K562 (cell line): ENCODE data around the gene GAB2. TPM values are rescaled to one million over a fixed set of nuclear protein-coding genes. Genes with fewer than 3 reads are reported as not detected.
A peak's percentile ranks its signal among the peaks of the same experiment; 100 is the strongest.

Source experiments
- ATF1 ChIP-seq, 2 experiments: fragments of 450-650 bp in 1 of 2; IDR thresholded peaks; 2 replicates each; pipeline ENCODE4 v1.6.1; 2016; ENCODE audit warnings: missing compliant biosample characterization in 1 of 2, missing genetic modification characterization in 1 of 2
- BRD4 ChIP-seq: fragments of 200-600 bp; sonication (generic); IDR thresholded peaks from 2 replicates; pipeline ENCODE4 v1.6.1; 2017; ENCODE audit warnings: inconsistent platforms
- CHD4 ChIP-seq: fragments of 200-600 bp; sonication (generic); IDR thresholded peaks from 3 replicates; pipeline ENCODE4 v1.6.1; 2012; ENCODE audit warnings: low read depth, mild to moderate bottlenecking, mixed read lengths, low read length, inconsistent platforms; ENCODE audit not compliant: insufficient read depth, insufficient replicate concordance, poor library complexity, severe bottlenecking
- COPS2 ChIP-seq: fragments of 450-650 bp; conservative IDR thresholded peaks from 2 replicates; pipeline ENCODE4 v1.6.1; 2016; ENCODE audit warnings: mild to moderate bottlenecking, moderate library complexity
- DPF2 ChIP-seq: fragments of 450-650 bp; IDR thresholded peaks from 2 replicates; pipeline ENCODE4 v1.6.1; 2016
- EP400 ChIP-seq: fragments of 450-650 bp; IDR thresholded peaks from 2 replicates; pipeline ENCODE4 v1.6.1; 2017; ENCODE audit warnings: antibody characterized with exemption, mild to moderate bottlenecking, moderate library complexity
- FOXJ2 ChIP-seq: fragments of 200-800 bp; sonication (Bioruptor generic); IDR thresholded peaks from 2 replicates; pipeline ENCODE4 v1.6.1; 2016; ENCODE audit warnings: missing genetic modification characterization, missing compliant biosample characterization
- GABPB1 ChIP-seq: sonication (generic); formaldehyde crosslinking; IDR thresholded peaks from 2 replicates; pipeline ENCODE4 v1.8.0; 2022; ENCODE audit warnings: mild to moderate bottlenecking, missing genetic modification reagents
- GATAD2B ChIP-seq: fragments of 450-650 bp; IDR thresholded peaks from 2 replicates; pipeline ENCODE4 v1.6.1; 2017; ENCODE audit warnings: mild to moderate bottlenecking, borderline replicate concordance
- GTF2A2 ChIP-seq: IDR thresholded peaks from 2 replicates; pipeline ENCODE4 v1.6.1; 2016; ENCODE audit warnings: mild to moderate bottlenecking, missing genetic modification characterization, missing compliant biosample characterization
- GTF2E2 ChIP-seq: fragments of 200-800 bp; sonication (Bioruptor generic); IDR thresholded peaks from 2 replicates; pipeline ENCODE4 v1.6.1; 2016; ENCODE audit warnings: missing genetic modification characterization, missing compliant biosample characterization
- KAT8 ChIP-seq: fragments of 450-650 bp; IDR thresholded peaks from 2 replicates; pipeline ENCODE4 v1.6.1; 2016; ENCODE audit warnings: low read depth, mild to moderate bottlenecking
- LEF1 ChIP-seq: fragments of 450-650 bp; IDR thresholded peaks from 2 replicates; pipeline ENCODE4 v1.6.1; 2016; ENCODE audit warnings: mild to moderate bottlenecking
- MAFG ChIP-seq: fragments of 450-650 bp; conservative IDR thresholded peaks from 2 replicates; pipeline ENCODE4 v1.6.1; 2016; ENCODE audit warnings: missing genetic modification characterization, missing compliant biosample characterization
- MCM7 ChIP-seq, 2 experiments: fragments of 450-650 bp; IDR thresholded peaks; 2 replicates each; pipeline ENCODE4 v1.6.1; 2016 to 2018
- MYC ChIP-seq, 2 experiments: fragments of 250-450 bp in 1 of 2; sonication (Bioruptor Pico) in 1 of 2; IDR thresholded peaks; 2 replicates each; pipeline versions ENCODE4 v1.5.1 to v1.6.1; 2012 to 2021; ENCODE audit warnings: low read depth in 2 of 2, borderline replicate concordance in 1 of 2, improper control_type of control experiment in 1 of 2, low read length in 1 of 2, mild to moderate bottlenecking in 1 of 2, moderate library complexity in 1 of 2
- POLR2H ChIP-seq: IDR thresholded peaks from 2 replicates; pipeline ENCODE4 v1.6.1; 2016; ENCODE audit warnings: missing genetic modification characterization, low read depth, mild to moderate bottlenecking, control low read depth, missing compliant biosample characterization, moderate library complexity
- POLR3G ChIP-seq: IDR thresholded peaks from 2 replicates; pipeline ENCODE4 v1.6.1; 2011; ENCODE audit not compliant: insufficient read length, insufficient replicate concordance; ENCODE audit errors: extremely low read depth
- SOX6 ChIP-seq: fragments of 450-650 bp; IDR thresholded peaks from 2 replicates; pipeline ENCODE4 v1.6.1; 2014; ENCODE audit warnings: mild to moderate bottlenecking
- STAG1 ChIP-seq: sonication (generic); formaldehyde crosslinking; IDR thresholded peaks from 2 replicates; pipeline ENCODE4 v1.5.0; 2020; ENCODE audit warnings: missing genetic modification reagents, borderline replicate concordance
- TEAD1 ChIP-seq, 2 experiments: fragments of 450-650 bp in 1 of 2; sonication (generic) in 1 of 2; formaldehyde crosslinking; IDR thresholded peaks; 2 replicates each; pipeline versions ENCODE4 v1.4.0 to v1.8.0; 2020 to 2022; ENCODE audit warnings: mild to moderate bottlenecking in 2 of 2, missing genetic modification reagents in 1 of 2
- TEAD2 ChIP-seq: fragments of 450-650 bp; IDR thresholded peaks from 2 replicates; pipeline ENCODE4 v1.6.1; 2016; ENCODE audit warnings: missing genetic modification characterization, control low read depth, missing compliant biosample characterization
- TEAD4 ChIP-seq, 2 experiments: sonication (generic) in 1 of 2; formaldehyde crosslinking in 1 of 2; IDR thresholded peaks; 2 replicates each; pipeline versions ENCODE4 v1.6.1 to v1.8.0; 2012 to 2022; ENCODE audit warnings: borderline replicate concordance in 1 of 2, inconsistent platforms in 1 of 2, low read length in 1 of 2, mild to moderate bottlenecking in 1 of 2, missing genetic modification reagents in 1 of 2
- ZNF232 ChIP-seq: sonication (generic); formaldehyde crosslinking; IDR thresholded peaks from 2 replicates; pipeline ENCODE4 v1.8.0; 2022; ENCODE audit warnings: mild to moderate bottlenecking, missing genetic modification reagents
- ZNF24 ChIP-seq: fragments of 450-650 bp; IDR thresholded peaks from 2 replicates; pipeline ENCODE4 v1.6.1; 2016
- ZNF316 ChIP-seq: fragments of 450-650 bp; IDR thresholded peaks from 2 replicates; pipeline ENCODE4 v1.6.1; 2016
- polyA plus RNA-seq, 8 experiments: library from polyadenylated mRNA; depleted of rRNA in 4 of 8; stranded (reverse) in 5 of 8; unstranded in 3 of 8; fragments of >200 nt; fragmentation: Nextera tagmentation in 2 of 8; fragmentation: Illumina TruSeq in 1 of 8; extraction: Ambion mirVana in 2 of 8; extraction: Trizol in 1 of 8; gene quantifications; 2 replicates each; pipeline versions ENCODE4 v1.2.1 to v1.2.3, GENCODE V29; 2011 to 2014; ENCODE audit warnings: inconsistent platforms in 1 of 8, missing spikeins in 1 of 8
- total RNA-seq, 7 experiments: library from RNA; depleted of rRNA in 6 of 7; stranded (reverse); fragments of >200 nt in 6 of 7; fragmentation: Illumina TruSeq in 2 of 7; extraction: Trizol in 2 of 7; gene quantifications; 2 replicates each; pipeline versions ENCODE4 v1.2.1 to v1.2.3, GENCODE V29; 2011 to 2021; ENCODE audit warnings: low replicate concordance in 1 of 7
- TF ChIP-seq, protein P1 (sequence below): IDR thresholded peaks from 2 replicates; pipeline ENCODE4 v1.6.1; 2012; ENCODE audit warnings: low read depth, low read length, improper control_type of control experiment, borderline replicate concordance

Gene GAB2
- total and polyA plus RNA-seq, 9 of the 15 experiments (the other 6 are each of a cell fraction or from before 2014, with no cell fraction given), result 2.3 to 35.2 (median 16.1) TPM

DNA sequence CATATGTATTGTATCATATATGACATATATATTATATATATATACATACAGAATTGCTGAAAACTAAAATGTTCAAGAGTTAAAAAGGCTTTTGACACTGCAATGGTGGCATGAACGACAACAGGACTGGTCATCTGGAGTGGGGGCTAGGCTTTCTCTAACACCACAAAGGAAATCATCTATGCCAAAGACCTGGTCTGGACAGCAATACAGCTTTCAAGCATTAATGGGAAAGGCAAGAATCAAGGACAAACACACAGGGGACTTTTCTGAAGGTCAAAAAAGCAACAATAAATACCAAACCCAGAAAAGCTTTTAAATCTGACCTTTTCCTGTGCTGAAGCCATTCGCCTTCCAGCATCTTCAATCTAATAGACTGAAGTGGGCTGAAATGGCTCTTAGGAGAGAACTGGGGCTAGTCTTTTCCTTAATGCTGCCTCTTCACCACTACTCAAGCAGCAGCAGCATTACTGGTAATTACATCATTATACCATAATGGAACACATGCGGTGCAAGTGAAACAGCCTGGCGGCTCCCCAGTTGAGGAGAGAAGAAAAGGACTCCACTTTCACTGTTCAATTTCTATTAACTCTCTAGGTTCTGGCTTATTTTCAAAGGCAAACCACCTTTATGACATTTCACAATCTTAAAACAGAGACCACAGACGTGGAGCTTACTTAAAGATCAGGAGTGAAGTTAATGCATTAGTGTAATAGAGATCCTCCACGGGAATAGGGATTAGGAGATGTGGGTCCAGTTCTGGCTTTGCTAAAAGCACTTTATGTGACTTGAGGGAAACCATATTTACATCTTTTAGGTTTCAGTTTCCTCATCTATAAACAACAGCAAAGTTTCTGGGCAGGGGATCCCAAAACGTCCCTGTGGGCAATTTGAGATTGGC is 63.0 kb downstream of the GAB2 start (continued):
- TF ChIP-seq TEAD4 (IDR thresholded peaks at IDR 0.05; ENCODE audit: low read length), result no peak
- no peak for TF ChIP-seq TEAD4 (CRISPR knock-in tag; IDR thresholded peaks at IDR 0.05; ENCODE audit: borderline replicate concordance)
- 0 out of 2 replicates have a peak, but pooled peaks have one; percentile 45 for TF ChIP-seq ZNF24
- no peak for TF ChIP-seq MCM7 (IDR thresholded peaks at IDR 0.05)
- no peak for TF ChIP-seq ZNF232 (CRISPR knock-in tag)
- 0 out of 4 replicates have a peak, but pooled peaks of 1 of the 2 experiments have one; percentile 34 for TF ChIP-seq TEAD1 (CRISPR knock-in tag; IDR thresholded peaks at IDR 0.05)
- no peak for TF ChIP-seq TEAD2 (tag)
- no peak; the same call in 1 of the 2 replicates for TF ChIP-seq DPF2
- peak; percentile 81 for TF ChIP-seq GTF2E2 (tag)
- TF ChIP-seq GTF2A2 (tag), result peak; percentile 59; the same call in 1 of the 2 replicates
- TF ChIP-seq BRD4, result peak; percentile 58; the same call in 1 of the 2 replicates
- TF ChIP-seq GATAD2B, result no peak
- no peak for TF ChIP-seq ZNF316
- no peak for TF ChIP-seq MAFG (tag)
- no peak for TF ChIP-seq GABPB1 (CRISPR knock-in tag)
- TF ChIP-seq LEF1, result peak; percentile 16; the same call in 1 of the 2 replicates
- no peak for TF ChIP-seq COPS2
- no peak for TF ChIP-seq POLR3G
- no peak for TF ChIP-seq STAG1 (CRISPR knock-in tag)
- peak; percentile 93 for TF ChIP-seq POLR2H (tag)
- 0 out of 2 replicates have a peak, but pooled peaks have one; percentile 80 for TF ChIP-seq FOXJ2
- TF ChIP-seq, protein P1, sequence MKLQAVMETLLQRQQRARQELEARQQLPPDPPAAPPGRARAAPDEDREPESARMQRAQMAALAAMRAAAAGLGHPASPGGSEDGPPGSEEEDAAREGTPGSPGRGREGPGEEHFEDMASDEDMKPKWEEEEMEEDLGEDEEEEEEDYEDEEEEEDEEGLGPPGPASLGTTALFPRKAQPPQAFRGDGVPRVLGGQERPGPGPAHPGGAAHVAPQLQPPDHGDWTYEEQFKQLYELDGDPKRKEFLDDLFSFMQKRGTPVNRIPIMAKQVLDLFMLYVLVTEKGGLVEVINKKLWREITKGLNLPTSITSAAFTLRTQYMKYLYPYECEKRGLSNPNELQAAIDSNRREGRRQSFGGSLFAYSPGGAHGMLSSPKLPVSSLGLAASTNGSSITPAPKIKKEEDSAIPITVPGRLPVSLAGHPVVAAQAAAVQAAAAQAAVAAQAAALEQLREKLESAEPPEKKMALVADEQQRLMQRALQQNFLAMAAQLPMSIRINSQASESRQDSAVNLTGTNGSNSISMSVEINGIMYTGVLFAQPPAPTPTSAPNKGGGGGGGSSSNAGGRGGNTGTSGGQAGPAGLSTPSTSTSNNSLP, result no peak
- TF ChIP-seq CHD4, result no peak
- no peak for TF ChIP-seq ATF1 (CRISPR knock-in tag; IDR thresholded peaks at IDR 0.05)
- TF ChIP-seq ATF1 (tag; IDR thresholded peaks at IDR 0.05), result peak; percentile 35; the same call in 1 of the 2 replicates
- no peak for TF ChIP-seq KAT8
- peak; percentile 83 for TF ChIP-seq EP400
- peak; percentile 95 for TF ChIP-seq MYC (IDR thresholded peaks at IDR 0.05; ENCODE audit: low read depth, low read length)
- TF ChIP-seq MYC (CRISPR knock-in tag; IDR thresholded peaks at IDR 0.05; ENCODE audit: borderline replicate concordance, low read depth), result no peak
- TF ChIP-seq SOX6, result peak; percentile 55; the same call in 1 of the 2 replicates
